ENCODE results near the gene ERGIC2.

ERGIC2 gene

GRCh38 chr12:29382251-29382650 is 1.3 kb upstream of the ERGIC2 start:
- POLR2A ChIA-PET, result no interaction called here
- TF ChIP-seq SP2 (tag by site-specific recombination; IDR thresholded peaks at IDR 0.05) (no peak), ZNF777 (tag by site-specific recombination; IDR thresholded peaks at IDR 0.05; ENCODE audit: borderline replicate concordance) (no peak), KLF9 (tag by site-specific recombination; IDR thresholded peaks at IDR 0.05; ENCODE audit: low read depth) (no peak), ZBTB11 (tag by site-specific recombination; conservative IDR thresholded peaks at IDR 0.05; ENCODE audit: low read depth) (no peak), ZNF324 (tag by site-specific recombination; IDR thresholded peaks at IDR 0.05) (no peak), ZNF426 (tag by site-specific recombination; IDR thresholded peaks at IDR 0.05) (no peak), ZSCAN23 (tag by site-specific recombination; IDR thresholded peaks at IDR 0.05) (no peak), AEBP2 (tag by site-specific recombination; IDR thresholded peaks at IDR 0.05; ENCODE audit: borderline replicate concordance) (no peak), ZNF571 (tag by site-specific recombination; IDR thresholded peaks at IDR 0.05) (no peak), ZNF274 (IDR thresholded peaks at IDR 0.05; ENCODE audit: low read length) (no peak), ZNF274 (tag by site-specific recombination; IDR thresholded peaks at IDR 0.05; ENCODE audit: borderline replicate concordance) (no peak), BCL11B (tag by site-specific recombination; IDR thresholded peaks at IDR 0.05; ENCODE audit: low read depth) (no peak), ZNF658 (tag by site-specific recombination; IDR thresholded peaks at IDR 0.05) (no peak)
- no peaks in the 10 kb centered on the region; the same call in 1 of the 2 replicates for H3K4me1 ChIP-seq (ENCODE audit: control insufficient read depth, insufficient read depth, low read length)
- H3K9me3 ChIP-seq (ENCODE audit: control insufficient read depth, insufficient read depth, low read depth, low read length), result no peaks in the 10 kb centered on the region
- CTCF ChIA-PET, result no interaction called here
- peaks cover 0 to 9% of the 10 kb centered on the region in 2 experiments; a peak in 2 of 3 replicates for H3K36me3 ChIP-seq (ENCODE audit: control insufficient read depth in 2 of 2, insufficient read depth in 1 of 2, low read length in 2 of 2)
- H3K27ac ChIP-seq (ENCODE audit: extremely low read depth, low read depth, low read length), result no peak overlapping the region
- H3K4me3 ChIP-seq (ENCODE audit: low read depth, low read length), result no peak overlapping the region

- no peaks in the 10 kb centered on the region for H3K9me3 ChIP-seq (ENCODE audit: control insufficient read depth, insufficient read depth, low read depth, low read length)
- no peak overlapping the region for H3K27ac ChIP-seq (ENCODE audit: extremely low read depth, low read depth, low read length)
- H3K36me3 ChIP-seq (ENCODE audit: control insufficient read depth in 2 of 2, insufficient read depth in 1 of 2, low read length in 2 of 2), result peaks cover 0 to 17% of the 10 kb centered on the region in 2 experiments
- no peak overlapping the region for H3K4me3 ChIP-seq (ENCODE audit: low read depth, low read length)
- TF ChIP-seq ZNF211 (tag by site-specific recombination; IDR thresholded peaks at IDR 0.05; ENCODE audit: low read depth) (no peak), HOXA7 (CRISPR knock-in tag; IDR thresholded peaks at IDR 0.05; ENCODE audit: borderline replicate concordance) (no peak), SCRT2 (tag by site-specific recombination; IDR thresholded peaks at IDR 0.05) (0 out of 2 replicates have a peak, but pooled peaks have one; percentile 18), KLF9 (tag by site-specific recombination; IDR thresholded peaks at IDR 0.05; ENCODE audit: low read depth) (no peak)
- ChIA-PET CTCF (interaction anchor here (0.7 to 1.4 kb wide), 2 partner anchors 9 to 1396 kb away, joined by 3 to 5 read pairs; no protein-coding TSS in a partner anchor), POLR2A (interaction anchor here (0.6 kb wide), 1 partner anchor 1320 kb away, joined by 3 read pairs; the partner anchor contains the start of gene IPO8)
- no peaks in the 10 kb centered on the region; the same call in 1 of the 2 replicates for H3K4me1 ChIP-seq (ENCODE audit: control insufficient read depth, insufficient read depth, low read length)
These were observed 4.9 kb downstream of the ERGIC2 start for GRCh38 chr12:29376118-29376517.

- ChIA-PET POLR2A (no interaction called here), CTCF (interaction anchor here (1.4 kb wide), 1 partner anchor 8 kb away, joined by 5 read pairs; no protein-coding TSS in a partner anchor)
- Histone ChIP-seq H3K9me3 (ENCODE audit: control insufficient read depth, insufficient read depth, low read depth, low read length) (no peaks in the 10 kb centered on the region), H3K27ac (ENCODE audit: extremely low read depth, low read depth, low read length) (no peak overlapping the region), H3K4me3 (ENCODE audit: low read depth, low read length) (no peak overlapping the region), H3K36me3 (ENCODE audit: control insufficient read depth in 2 of 2, insufficient read depth in 1 of 2, low read length in 2 of 2) (peaks cover 11 to 21% of the 10 kb centered on the region in 2 experiments), H3K4me1 (ENCODE audit: control insufficient read depth, insufficient read depth, low read length) (no peaks in the 10 kb centered on the region; the same call in 1 of the 2 replicates)
- TF ChIP-seq ZNF423 (tag by site-specific recombination; IDR thresholded peaks at IDR 0.05) (no peak), ZNF777 (tag by site-specific recombination; IDR thresholded peaks at IDR 0.05; ENCODE audit: borderline replicate concordance) (no peak), ZNF558 (tag by site-specific recombination; IDR thresholded peaks at IDR 0.05) (no peak), ZNF302 (tag by site-specific recombination; IDR thresholded peaks at IDR 0.05; ENCODE audit: low read depth) (no peak)
These were observed 6.1 kb downstream of the ERGIC2 start for GRCh38 chr12:29374913-29375312.
